GM19395 (cell line): ENCODE data around the gene KIAA1671.

Experiments used
- ATAC-seq: cut with Tn5 transposase; IDR thresholded peaks from one replicate; pipeline ENCODE4 v1.9.1; 2021; ENCODE audit warnings: mild to moderate bottlenecking, moderate library complexity; ENCODE audit not compliant: unreplicated experiment

Gene KIAA1671

GRCh38 chr22:25084405-25085107 is 132.0 kb downstream of the KIAA1671 start:
- ATAC-seq: no peak

DNA sequence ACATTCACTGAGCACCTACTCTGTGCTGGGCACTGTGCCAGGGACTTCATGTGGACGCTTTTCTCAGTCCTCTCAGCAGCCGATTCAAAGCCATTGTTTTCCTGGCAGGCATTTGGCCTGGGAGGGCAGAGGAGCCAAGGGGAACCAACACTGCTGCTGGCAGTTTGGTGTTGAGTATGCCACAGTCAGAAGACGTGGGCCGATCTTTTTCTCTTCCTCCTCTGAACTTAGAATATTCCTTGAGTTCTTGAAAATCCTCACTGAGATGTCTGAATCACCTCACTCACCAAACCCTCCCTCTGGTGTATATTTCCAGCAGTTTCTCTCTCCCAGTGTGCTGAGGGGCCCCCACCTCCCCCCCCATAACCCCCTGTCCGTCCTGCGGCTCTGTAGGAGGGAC is 132.6 kb downstream of the KIAA1671 start:
- ATAC-seq: no peak

DNA sequence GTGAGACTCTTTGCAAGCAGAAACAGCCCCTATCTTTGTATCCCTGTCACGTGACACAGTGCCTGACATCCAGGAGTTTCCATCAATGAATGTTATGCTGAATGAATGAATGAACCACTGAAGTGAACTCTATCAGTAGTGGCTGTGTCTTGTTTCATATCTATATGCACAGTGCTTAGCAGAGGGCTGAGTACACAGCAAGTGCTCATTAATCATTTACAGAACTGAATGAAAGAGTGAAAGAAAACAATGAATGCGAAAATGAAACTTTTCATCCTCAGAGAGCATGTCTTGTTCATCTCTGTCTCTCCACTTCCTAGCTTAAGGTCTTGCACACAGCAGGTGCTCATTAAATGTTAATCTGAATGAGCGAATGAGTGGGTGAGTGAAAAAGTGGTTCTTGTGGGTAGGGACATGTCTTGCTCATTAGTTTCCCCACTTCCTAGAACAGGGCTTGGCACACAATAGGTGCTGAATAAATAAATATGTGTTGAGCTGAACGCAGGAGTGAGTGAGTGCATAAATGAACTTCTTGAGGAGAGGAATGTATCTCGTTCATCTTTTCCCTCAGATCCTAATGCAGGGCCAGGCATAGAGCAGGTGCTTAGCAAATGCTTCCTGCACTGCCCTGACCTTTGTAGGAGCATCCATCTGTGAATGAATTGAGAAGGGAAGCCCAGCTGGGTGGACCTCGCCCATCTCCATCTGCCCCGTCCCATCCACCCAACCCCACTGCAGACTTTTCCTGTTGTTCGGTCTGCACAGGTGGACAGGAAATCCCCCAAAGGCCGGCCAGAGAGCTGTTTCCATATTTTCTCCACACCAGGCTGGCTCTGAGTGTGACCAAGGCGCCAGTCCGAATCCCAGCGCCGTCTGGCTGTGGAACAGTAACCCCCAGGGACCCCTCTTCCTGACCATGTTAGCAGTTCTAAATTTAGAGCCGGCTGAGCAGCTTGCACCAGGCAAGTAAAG is 133.7 kb downstream of the KIAA1671 start:
- ATAC-seq: peak; percentile 91

DNA sequence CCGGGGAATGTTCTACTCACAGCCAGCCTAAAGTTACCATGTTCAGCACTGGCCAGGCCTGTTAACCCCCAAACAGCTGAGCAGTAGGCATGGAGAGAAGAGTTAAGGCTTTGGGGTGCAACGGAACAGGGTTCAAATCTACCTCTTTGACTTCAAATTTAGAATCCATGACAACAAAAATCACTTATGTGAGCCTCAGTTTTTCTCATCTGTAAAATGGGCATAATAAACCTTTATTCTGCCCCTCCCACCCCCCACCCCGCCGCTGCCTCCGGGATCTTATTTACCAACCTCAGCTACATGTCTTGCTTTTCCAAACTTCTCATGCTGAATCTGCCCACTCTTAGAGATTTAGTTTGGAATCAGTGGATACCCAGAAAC is 134.4 kb downstream of the KIAA1671 start:
- ATAC-seq: no peak

DNA sequence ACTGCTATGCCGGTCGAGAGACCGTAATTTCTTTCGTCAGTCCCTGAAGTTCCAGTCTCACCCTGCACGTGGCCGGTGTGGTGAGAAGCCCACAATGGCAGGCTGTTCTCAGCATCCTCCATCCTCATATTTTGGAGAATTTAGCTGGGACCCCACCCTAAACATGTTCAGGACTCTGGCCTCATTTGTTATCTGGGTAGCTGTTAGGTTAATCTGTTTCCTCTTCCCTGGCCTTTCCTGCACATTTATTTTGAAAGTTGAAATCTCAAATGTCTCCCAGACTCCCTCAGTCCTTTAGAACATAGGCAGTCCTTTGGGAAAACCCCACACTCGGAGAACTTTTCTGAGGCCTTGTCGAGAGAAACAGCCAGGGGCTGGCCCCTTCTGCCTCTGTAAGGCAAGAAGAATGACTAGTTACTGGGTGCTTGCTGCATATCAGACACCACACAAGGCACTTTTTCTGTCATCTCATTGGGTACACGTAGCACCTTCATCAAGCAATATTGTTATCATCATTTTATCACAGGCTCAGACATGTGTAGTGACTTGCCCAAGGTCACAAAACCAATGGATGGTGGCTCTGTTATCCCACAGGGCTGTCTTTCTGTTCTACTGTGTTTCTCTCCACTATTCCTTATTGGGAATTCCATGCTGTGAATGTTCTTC is 137.8 kb downstream of the KIAA1671 start:
- ATAC-seq: no peak

DNA sequence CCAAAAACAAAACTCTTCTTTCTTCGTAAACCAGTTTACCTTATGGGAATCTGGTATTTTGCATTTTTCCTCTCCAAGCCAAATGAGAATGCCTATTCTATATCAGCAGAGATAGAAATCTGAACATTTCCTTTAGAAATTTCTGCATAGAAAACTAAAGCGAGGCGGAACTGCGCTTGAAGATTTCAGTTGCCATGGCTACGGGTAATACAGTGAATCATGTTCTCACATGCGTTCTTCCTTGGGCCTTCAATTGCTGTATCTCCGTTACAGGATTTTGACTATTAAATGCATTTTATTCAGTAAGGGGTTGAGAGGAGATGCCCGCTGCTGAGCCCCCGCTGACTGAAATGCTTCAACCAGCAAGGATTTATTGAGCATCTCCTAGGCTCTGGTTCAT is 138.9 kb downstream of the KIAA1671 start:
- ATAC-seq: no peak

- ATAC-seq: no peak
Measured at GRCh38 chr22:25092119-25092518, 139.6 kb downstream of the KIAA1671 start.

DNA sequence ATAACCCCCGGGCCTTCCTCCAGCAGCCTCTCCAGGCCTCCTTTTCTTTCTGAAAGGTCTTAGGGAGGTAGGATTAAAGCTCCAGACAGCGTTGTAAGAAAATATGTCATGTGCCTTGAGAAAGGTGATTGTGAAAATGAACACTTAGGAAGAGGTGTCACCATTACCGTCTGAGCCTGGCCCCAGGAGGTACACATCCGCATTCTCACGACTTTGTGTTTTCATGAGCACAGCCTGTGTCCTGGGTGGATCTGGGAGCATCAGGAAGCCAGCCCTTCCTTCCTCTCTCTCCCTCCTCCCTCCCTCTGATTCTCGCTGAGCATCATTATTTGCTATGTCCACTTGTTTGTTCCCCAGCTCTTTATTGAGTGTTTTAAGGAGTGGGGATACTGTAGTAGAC is 142.1 kb downstream of the KIAA1671 start:
- ATAC-seq: no peak

DNA sequence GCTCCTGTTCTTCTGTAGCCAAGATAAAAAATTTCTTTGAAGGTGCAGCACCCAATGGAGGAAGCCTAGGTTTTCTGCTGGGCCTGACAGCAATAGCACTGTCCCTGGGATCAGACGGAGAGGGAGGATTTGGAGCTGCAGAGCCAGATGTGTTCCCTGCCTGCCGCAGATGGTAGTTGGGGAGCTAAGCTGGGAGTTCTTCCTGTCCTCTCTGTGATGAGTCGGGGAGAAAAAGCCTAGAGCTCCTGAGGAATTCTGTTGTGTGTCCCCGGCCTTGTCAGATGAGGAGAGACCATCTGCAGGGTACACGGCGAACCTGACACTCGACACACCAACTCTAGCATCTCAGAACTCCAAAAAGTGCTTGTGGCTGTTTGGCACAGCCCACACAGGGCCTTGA is 143.4 kb downstream of the KIAA1671 start:
- no peak for ATAC-seq

DNA sequence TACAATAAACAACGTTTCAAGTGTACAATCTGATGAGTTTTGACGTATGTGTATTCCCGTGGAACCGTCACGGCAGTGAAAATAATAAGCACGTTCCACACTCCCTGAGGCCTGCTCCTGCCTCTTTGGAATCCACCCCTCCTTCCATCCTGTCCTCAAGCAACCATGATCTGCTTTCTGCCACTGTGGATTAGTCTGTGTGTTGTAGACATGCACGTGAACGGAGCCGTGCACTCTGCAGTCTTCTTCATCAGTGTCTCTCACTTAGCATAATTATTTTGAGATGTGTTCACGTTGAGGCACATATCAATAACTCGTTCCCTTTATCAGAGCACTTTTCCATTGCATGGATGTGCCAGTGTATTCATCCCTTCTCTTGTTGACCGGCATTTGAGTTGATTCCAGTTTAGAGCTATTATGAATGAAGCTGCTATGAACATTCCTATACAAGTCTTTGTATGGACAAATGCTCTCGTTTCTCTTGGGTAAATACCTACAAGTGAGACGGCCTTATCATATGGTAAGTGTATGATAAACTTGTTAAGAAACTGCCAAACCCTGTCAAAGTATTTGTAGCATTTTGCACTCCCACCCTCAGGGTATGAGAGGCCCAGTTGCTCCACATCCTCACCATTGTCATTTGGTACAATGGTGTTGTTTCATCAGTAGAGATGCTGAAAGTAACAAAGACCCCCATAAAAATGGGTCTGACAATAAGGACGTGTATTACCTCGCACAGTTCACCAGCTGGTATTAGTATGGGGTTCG is 144.3 kb downstream of the KIAA1671 start:
- ATAC-seq: no peak

DNA sequence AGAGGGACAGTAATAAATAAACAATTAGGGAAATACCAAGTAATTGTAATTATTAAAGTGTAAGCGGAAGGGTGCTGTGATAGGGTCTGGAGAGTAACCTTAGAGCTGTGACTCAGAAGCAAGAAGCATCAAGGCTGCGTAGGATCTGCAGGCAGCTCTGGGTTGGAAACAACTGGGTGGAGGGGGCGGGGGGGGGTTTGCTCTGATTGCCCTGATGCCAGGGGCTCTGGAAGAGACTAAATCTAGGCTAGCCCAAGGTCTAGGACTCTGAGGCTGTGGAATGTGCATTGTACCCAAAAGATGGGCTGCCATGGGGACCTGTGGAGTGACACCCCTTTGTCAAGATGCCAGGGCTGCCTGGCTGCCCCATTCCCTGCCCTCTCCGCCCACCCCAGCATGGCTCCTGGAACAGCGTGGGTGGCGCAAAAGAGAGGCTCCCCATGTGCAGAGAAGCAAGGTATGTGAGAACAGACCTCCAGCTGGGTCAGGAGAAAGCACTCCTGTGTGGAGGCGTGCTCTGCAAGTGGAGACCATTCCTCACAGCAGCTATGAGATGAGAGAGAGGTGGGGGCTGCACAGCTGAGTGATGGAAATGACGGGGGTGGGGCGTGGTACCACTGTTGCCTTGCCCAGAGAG is 146.0 kb downstream of the KIAA1671 start:
- ATAC-seq: no peak

GRCh38 chr22:25099202-25099601 is 146.7 kb downstream of the KIAA1671 start:
- ATAC-seq: no peak

GRCh38 chr22:25100402-25100801 is 147.9 kb downstream of the KIAA1671 start:
- ATAC-seq: no peak

GRCh38 chr22:25100948-25101347 is 148.4 kb downstream of the KIAA1671 start:
- ATAC-seq: no peak

DNA sequence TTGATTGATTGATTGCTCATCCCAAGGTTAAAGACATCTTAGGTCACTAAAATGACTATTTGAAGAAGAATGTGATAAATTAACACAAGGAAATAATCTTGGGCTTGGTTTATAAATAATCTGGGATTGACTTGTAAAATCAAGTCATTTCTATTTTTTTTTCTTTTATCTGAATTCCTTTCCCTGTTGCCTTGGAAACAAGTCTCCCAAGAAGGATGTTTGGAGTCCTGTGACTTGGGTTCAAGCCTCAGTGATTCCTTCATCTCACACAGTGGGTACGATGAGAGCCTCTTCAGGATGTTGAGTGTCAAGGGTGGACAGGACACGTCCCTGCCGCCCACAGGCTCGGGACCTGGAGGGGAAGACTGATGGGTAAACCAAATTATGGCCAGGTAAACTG is 149.0 kb downstream of the KIAA1671 start:
- ATAC-seq: no peak

GRCh38 chr22:25101986-25102385 is 149.5 kb downstream of the KIAA1671 start:
- ATAC-seq: no peak

- no peak for ATAC-seq
Measured at GRCh38 chr22:25102722-25103121, 150.2 kb downstream of the KIAA1671 start.

GRCh38 chr22:25104367-25104766 is 151.9 kb downstream of the KIAA1671 start:
- no peak for ATAC-seq

DNA sequence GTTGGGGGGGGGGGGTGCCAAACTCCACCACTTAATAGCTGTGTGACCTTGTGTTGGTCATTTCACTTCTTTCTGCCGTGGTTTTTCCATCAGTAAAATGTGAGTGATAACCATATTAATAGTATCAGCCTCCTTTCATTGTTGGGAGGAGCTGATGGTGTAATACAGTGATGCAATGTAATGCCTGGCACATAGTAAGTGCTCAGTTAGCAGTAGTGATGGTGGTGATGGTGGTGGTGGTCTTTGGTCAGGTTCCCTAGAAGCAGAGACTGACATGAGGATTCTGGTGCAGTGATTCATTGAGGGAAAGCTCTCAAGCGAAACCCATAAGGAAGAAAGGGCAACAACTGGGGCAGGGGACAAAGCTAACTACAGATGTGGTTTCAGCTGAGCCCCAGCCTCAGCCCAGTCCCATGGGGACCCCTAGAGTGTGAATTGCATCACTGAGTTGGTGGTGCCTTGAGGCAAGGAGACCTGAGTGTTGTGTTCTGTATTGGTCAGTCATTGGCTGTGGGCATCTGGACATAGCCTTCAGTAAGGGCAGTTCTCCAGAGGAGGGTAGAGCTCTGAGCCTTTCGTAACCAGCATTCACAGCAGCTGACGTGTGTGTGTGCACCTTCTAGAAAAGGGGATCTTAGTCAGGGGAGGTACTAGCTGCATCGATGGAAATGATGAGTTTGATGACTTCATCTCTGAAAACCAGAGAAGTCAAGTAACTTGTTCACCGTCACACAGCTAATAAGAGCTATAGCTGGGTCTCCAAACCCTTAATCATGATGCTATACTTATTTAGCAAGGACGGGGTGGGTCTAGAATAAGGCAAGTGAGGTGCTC is 153.5 kb downstream of the KIAA1671 start:
- ATAC-seq: no peak
